SH-SY5Y (cell line): ENCODE results near the gene CNGB1.

Source experiments
- GATA2 ChIP-seq: IDR thresholded peaks from 2 replicates; pipeline ENCODE4 v1.6.1; 2011; ENCODE audit warnings: mild to moderate bottlenecking, low read depth, low read length
- GATA3 ChIP-seq: IDR thresholded peaks from 2 replicates; pipeline ENCODE4 v1.6.1; 2011; ENCODE audit warnings: low read depth, mild to moderate bottlenecking, low read length, moderate library complexity

The CNGB1 gene

DNA sequence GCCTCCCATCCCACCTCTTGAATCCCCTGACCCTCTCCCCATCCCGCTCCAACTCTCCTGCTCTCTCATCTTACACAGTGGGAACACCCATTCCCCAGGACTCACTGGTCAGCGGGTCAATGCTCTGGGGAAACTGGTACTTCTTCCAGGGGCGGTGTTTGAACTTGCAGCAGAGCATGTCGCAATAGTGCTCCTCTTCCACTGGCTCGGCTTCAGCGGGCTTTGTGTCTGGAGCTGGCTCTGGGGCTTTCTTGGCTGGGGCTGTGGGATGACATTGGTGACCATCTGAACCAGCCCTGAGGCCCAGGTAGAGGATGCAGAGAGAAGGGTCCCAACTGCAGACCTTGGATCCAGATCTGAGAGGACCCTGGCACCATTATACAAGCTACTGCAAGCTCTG is 51.9 kb downstream of the CNGB1 start:
- no peak for TF ChIP-seq GATA3

DNA sequence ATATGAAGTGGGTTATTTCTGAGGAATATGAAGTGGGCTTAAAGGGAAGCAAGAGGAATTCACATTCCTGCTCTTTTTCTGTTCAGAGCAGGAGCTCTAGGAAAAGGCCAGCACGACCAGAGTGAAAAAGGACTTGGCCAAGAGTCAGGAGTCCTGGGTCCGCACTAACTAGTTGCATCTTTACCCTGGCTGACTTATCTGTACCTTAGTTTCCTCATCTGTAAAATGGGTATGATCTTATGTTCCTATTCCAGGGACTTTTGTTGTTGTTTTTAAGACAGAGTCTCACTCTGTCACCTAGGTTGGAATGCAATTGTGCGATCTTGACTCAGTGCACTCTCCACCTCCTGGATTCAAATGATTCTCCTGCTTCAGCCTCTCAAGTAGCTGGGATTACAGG is 52.5 kb downstream of the CNGB1 start:
- no peak for TF ChIP-seq GATA2
- TF ChIP-seq GATA3: no peak

DNA sequence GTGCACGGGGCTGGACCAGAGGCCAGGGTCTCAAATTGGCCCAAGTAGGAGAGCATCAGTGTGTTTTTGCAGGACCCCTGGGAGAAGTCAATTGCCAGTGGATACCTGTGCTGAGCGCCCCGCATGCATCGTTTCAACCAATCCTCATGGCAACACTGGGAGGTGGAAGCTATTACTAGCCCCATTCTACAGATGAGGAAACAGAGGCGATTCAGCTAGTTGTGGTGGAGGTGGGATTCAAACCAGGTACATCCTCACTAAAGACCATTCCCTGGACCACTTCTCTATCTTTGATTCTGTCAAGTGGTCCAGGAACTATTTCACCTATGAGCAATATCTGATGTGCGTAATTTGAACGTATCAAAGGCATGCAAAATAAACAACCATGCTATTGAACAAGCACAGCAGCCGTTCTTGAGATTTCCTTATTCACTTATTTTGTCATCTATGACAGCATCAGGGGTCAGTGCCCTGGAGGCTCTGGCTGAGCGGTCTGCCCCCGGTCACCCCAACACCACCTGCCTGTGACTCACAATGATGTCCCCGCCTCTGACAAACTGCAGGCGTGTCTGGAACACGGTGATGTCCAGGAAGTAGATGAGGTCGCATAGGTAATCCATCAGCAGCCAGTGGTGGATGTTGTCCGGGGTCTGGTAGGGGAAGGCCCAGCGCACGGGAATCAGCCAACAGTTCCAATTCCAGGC is 54.0 kb downstream of the CNGB1 start:
- TF ChIP-seq GATA3 (no peak), GATA2 (no peak)

DNA sequence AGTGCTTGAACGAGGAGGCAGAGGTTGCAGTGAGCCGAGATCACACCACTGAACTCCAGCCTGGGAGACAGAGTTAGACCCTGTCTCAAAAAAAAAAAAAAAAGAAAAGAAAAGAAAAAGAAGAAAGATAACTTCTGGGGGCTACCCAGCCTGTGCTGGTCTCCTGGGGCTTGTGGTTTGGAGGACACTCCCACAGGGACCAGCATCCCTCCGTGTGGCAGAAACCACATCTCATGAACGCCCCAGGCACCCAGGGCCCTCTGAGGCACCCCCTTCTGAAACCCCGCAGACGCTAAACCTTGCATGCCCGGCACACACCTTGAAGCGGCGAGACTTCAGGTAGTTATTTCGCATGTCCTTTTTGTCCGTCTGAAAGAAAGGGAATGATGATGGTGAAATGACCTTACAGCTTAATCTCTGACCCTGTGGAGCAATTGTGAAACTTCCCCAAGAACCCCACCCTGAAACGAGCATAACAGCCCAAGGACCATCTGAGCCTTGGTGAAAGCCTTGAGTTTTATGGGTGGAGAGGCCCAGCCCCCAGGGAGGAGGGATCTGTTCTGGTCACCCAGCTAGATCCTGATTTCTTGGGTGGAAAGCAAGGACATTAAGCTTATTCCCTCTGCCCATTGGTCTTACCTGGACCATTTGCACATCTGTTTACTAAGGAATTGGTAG is 55.0 kb downstream of the CNGB1 start:
- TF ChIP-seq GATA2 (no peak), GATA3 (no peak)

DNA sequence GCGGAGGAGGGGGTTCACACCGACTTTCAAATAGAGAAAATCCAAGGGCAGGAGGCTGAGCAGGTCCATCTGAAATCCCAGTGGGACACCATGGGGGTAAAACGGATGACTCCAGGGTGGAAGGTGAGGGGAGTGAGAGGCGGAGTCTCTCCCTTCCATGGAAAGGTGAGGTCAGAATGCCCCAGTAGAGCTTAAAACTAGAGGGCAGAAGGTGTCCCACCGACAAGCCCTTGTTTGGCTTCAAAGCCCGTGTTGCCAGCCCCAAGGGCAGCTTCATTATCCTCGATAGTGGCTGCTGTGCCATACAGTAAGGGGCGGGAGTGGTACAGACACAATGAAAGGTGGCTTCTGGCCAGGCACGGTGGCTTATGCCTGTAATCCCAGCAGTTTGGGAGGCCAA is 55.7 kb downstream of the CNGB1 start:
- TF ChIP-seq GATA2: no peak
- TF ChIP-seq GATA3: no peak

DNA sequence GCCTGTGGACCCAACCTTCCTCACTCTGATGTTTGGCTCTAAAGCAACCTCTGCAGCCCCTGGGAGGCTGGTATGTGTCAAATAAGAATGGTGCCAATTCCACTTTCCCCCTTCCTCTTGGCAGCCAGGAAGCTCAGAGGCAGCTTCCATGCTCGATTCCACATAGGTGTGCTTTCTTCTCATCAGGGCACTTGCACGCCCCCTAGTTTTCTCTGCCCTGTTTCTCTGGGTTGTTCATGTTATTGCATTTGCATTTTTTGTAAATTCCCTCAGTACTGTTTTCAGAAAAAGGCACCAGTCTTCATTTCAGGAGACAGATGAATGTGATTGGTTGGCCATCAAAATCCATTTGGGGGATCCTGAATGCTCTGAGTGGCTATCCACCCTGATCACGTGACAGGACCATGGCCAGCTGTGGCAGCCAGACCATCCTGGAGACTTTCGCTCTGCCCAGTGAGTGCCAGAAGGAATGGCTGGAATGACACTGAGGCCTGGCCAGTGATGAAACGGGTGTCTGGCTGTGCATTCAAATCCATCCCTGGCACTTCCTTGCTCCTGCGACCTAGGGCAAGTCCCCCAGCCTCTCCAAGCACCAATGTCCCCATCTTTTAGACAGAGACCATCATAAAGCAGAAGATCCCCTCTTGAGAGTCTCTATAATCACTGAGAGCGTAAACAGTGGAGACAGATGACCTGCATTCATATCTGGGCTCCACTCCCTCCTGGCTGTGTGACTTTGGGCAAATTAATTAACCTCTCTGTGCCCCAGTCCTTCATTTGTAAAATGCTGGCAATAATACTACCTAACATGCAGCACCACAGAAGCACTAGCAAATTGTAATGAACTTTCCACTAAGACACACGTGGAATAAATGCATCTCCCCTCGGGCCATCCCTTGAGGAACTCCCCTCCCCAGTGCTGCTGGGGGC is 56.4 kb downstream of the CNGB1 start:
- TF ChIP-seq GATA3: no peak
- no peak for TF ChIP-seq GATA2

DNA sequence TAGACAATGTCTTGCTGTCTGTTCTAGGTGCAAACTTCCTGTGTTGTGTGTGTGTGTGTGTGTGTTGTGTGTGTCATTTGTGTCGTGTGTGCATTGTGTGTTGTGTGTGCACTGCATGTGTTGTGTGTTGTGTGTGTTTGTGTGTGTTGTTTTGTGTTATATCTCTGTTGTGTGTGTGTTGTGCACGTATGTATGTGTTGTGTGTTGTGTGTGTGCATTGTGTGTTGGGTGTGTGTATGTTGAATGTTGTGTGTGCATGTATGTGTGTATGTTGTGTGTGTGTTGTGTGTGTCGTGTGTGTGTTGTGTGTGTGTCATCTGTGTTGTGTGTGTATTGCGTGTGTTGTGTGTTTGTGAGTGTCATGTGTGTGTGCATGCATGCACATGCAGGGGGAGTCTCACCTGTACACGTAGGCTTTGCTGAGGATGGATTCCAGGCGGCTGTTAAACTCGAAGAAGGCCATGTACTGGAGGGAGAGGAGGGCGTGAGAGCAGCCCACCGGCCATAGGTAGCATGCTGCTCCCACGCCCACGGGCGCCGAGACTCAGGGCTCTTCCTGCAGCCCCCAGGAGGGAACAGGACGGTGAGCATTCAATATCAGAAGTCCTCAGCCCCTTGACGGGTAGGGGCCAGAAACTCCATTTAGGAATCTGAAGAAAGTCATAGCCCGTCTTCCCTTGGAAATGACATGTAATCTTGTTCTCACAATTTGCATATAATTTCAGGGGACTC is 58.2 kb downstream of the CNGB1 start:
- TF ChIP-seq GATA2 (no peak), GATA3 (no peak)

DNA sequence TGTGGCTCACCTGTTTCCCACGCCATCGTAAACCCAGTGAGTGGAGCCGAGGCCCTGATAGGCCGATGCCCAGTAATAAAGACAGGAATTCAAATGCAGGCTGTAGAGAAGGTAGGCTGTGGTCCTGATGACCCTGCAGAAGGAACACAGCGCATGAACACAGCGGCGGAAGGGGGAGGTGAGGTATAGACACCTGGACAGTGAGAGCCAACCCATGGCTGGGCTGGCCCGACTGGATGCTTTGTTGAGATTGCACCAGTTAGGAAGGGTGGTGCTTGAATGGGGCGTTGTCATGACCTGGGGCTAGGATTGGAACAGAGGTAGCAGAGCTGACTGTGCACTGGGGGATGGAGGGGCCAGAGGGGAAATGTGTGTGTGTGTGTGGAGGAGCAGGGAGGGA is 59.2 kb downstream of the CNGB1 start:
- TF ChIP-seq GATA2: no peak
- TF ChIP-seq GATA3: no peak

DNA sequence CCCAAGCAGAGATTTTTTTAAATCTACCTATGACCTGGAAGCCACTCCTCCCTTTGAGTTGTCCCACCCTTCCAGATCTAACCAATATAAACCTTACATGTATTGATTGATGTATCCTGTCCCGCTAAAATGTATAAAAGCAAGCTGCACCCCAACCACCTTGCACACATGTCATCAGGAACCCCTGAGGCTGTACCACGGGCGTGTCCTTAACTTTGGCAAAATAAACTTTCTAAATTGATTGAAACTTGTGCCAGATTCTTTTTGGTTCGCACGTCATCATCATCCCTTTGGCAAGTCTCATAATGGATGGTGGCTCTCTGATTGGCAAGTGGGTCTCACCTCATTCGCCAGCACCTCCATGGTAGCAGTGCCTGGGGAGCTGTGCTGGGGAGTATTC is 60.2 kb downstream of the CNGB1 start:
- no peak for TF ChIP-seq GATA3
- TF ChIP-seq GATA2: no peak

DNA sequence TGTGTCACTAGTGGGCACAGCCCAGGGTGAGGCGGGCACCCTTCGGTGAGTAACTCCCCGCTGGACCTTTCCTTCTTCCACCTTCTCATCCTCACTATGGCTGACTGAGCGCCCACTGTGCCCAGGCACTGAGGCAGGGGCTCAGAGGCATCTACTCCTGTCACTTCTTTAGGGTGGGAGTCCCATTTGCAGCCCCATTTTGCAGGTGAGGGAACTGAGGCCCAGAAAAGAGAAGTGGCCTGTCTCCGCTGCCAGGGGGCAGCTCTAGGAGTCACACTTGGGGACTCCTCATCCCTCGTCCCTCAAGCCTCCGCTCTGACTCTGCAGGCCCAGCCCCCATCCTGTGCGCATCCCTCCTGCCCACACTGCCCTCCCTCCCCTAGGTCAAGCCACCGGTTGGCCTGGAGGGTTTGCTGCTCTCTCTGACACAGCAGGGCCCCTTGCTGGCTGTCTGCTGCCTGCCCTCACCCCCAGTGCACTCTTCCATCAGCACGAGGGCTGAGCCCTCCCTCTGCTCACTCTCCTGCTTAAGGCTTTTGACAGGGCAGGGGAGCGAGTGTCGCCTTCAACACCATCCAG is 62.4 kb downstream of the CNGB1 start:
- TF ChIP-seq GATA3 (no peak), GATA2 (no peak)

DNA sequence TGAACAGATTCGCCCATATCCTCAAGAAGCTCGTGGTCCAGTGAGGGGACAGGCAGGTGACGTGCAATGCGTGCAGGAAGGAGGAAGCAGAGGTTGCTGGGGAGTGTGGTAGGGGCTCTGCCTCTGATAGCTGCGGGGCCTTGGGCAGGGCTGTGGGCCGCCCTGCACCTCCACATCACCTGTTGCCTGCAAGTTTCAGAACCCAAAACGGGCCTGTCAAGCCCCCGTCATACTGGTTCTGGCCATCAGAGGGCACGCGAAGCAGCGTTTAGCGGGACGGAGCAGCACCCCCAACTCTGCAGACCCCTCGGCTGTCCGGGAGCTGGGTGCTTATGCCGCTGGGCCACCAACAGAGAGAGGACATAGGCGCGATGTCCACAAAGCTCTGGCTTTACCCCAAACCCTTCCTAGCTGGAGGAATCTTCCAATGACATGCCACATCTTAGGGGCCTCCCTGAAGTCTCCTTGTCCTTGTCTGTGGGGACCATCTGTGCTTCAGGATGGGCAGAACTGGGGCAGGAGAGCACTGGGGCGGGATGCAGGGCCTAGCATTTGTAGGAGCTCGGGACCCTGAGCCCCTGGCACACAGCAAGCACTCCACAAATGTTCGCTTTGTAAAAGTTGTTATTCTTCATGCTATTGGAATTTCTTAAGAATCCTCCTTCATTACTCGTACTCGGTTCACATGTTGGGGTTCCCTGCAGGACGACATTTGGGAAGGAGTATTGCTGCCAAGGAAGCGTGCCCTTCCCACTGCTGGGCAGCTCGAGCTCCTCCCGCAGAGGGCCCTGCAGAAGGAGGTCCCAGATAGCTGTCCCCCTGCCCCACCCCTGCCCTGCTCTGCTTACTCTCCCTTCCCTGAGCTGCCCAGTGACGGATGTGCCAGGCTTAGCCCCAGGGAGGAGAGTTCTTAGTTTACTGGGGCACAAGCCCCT is 64.3 kb downstream of the CNGB1 start:
- TF ChIP-seq GATA3 (no peak), GATA2 (no peak)

DNA sequence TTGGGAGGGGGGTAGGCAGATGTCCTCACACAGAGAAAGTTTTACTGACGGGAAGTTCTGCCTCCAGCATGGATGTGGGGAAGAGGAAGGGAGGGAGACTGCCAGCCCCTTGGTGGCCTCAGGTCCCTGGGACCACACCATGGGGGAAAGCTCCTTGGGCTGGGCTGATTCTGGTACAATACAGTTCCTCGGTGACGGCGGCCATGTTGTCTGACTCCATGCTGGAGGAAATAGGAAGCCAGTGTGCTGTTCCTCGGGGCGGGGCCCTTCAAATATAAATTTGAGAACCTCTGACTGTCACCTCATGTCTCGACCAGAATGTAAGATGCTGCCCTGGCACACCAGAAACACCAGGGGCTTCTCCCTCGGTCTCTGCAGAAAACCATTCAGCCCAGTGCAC is 66.8 kb downstream of the CNGB1 start:
- no peak for TF ChIP-seq GATA2
- TF ChIP-seq GATA3: no peak

DNA sequence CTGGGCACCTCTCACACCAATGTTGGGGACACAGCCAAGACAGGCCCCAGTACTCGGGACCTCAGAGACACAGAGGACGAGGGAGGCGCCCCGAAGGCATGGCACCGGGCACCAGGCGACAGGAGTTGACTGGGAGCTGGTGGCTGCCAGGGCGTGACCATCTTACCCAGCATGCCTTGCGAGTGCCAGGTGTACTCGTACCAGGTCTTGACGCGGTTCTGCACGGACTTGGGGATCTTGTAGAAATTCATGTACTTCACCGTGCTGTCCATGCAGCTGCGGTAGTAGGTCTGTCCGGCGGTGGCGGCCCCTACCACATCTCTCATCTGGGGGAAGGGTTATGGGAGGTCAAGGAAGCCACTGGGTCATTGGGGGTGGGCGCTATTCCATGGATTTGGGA is 67.3 kb downstream of the CNGB1 start:
- TF ChIP-seq GATA2 (no peak), GATA3 (no peak)
